GM18498 (cell line): ENCODE results near the gene XYLT1.
A peak's percentile ranks its signal among the peaks of the same experiment; 100 is the strongest.

Experiments used
- ATAC-seq: cut with Tn5 transposase; IDR thresholded peaks from one replicate; pipeline ENCODE4 v1.9.1; 2021; ENCODE audit warnings: mild to moderate bottlenecking, moderate library complexity; ENCODE audit not compliant: unreplicated experiment

The XYLT1 gene

GRCh38 chr16:17076818-17077498, 393.8 kb downstream of the XYLT1 start:
- no peak for ATAC-seq

- ATAC-seq: no peak
Measured at GRCh38 chr16:17076092-17076754, 394.5 kb downstream of the XYLT1 start.

- ATAC-seq: no peak
Measured at GRCh38 chr16:17072104-17072503, 398.7 kb downstream of the XYLT1 start.

GRCh38 chr16:17070882-17071592, 399.7 kb downstream of the XYLT1 start:
- ATAC-seq: peak; percentile 80

GRCh38 chr16:17069681-17070080, 401.1 kb downstream of the XYLT1 start:
- ATAC-seq: no peak

- ATAC-seq: no peak
Measured at GRCh38 chr16:17068524-17068923, 402.2 kb downstream of the XYLT1 start.

GRCh38 chr16:17067882-17068281, 402.9 kb downstream of the XYLT1 start:
- no peak for ATAC-seq

GRCh38 chr16:17063201-17064139, 407.3 kb downstream of the XYLT1 start:
- ATAC-seq: no peak

- ATAC-seq: no peak
Measured at GRCh38 chr16:17062676-17063075, 408.1 kb downstream of the XYLT1 start.

- ATAC-seq: no peak
Measured at GRCh38 chr16:17061326-17061725, 409.4 kb downstream of the XYLT1 start.

- ATAC-seq: no peak
Measured at GRCh38 chr16:17058471-17058870, 412.3 kb downstream of the XYLT1 start.

- no peak for ATAC-seq
Measured at GRCh38 chr16:17056666-17057065, 414.1 kb downstream of the XYLT1 start.

GRCh38 chr16:17053536-17054160, 417.1 kb downstream of the XYLT1 start:
- no peak for ATAC-seq
